Heart left ventricle (tissue), 13 donors: ENCODE data around the gene CX3CL1.

Experiments used
- POLR2A ChIP-seq, 2 donors: fragments of 450-650 bp; IDR thresholded peaks; one replicate each; pipeline ENCODE4 v1.6.1; 2017; ENCODE audit warnings: antibody characterized with exemption in 2 of 2, mild to moderate bottlenecking in 2 of 2, moderate library complexity in 2 of 2
- TF ChIP-seq, protein P1 (sequence below), 12 donors: fragments of 200-600 bp; sonication (generic) in 4 of 12; IDR thresholded peaks; one replicate each; pipeline versions ENCODE4 v1.5.0 to v1.8.0; 2018 to 2022; ENCODE audit warnings: antibody characterized with exemption in 12 of 12, mild to moderate bottlenecking in 5 of 12
- donor health status: ischemic (EF 13 %, LVEDD 7.1; RV severe dilation, severe dysfunction).
- donor health status: DM: no; HTN: yes; CAD: no.
- donor health status: DM: no; HTN: no; CAD: no.
- donor health status: ischemic (EF 25% LVEDD 6.9; RV normal size, moderate dysfunction).
- donor health status: ischemic (EF 25% LVEDD 5.7; RV mildly dilated, moderate dysfunction).
- donor health status: ischemic (EF 35%, LVEDD 5.7; RV mildly dilated, moderate dysfunction).
- donor health status: nonischemic (EF 11% LVEDD 7.7; RV severe dilation, severe dysfunction).
- donor health status: DM: yes; HTN: yes; CAD: no.
- donor health status: PGD.
- donor health status: ischemic (EF 29% LVEDD 5.4; RV normal size, mild dysfunction).
- donor health status: nonischemic (EF 23%, LVEDD 6.1; RV moderate dilation, normal function).

DNA sequence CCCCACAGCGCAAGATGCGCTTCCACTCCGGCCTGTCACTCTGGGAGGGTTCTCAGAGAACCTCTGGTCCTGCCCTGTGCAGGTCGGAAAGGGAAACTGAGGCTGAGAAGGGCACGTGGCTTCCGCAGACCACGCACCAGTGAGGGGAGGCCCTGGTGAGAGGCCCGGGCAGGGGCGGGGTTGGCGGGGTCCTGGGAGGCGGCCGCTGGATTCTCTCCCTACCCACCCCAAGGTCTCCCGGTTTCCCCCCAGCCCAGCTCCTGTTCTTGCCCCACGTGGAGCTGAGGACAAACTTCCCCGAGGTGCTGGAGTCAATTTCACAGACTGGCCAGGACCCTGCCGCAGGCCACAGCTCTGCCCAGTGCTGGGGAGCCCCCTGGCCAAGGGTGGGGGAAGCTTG lies 43.8 kb downstream of the CX3CL1 start:
- TF ChIP-seq, protein P1, sequence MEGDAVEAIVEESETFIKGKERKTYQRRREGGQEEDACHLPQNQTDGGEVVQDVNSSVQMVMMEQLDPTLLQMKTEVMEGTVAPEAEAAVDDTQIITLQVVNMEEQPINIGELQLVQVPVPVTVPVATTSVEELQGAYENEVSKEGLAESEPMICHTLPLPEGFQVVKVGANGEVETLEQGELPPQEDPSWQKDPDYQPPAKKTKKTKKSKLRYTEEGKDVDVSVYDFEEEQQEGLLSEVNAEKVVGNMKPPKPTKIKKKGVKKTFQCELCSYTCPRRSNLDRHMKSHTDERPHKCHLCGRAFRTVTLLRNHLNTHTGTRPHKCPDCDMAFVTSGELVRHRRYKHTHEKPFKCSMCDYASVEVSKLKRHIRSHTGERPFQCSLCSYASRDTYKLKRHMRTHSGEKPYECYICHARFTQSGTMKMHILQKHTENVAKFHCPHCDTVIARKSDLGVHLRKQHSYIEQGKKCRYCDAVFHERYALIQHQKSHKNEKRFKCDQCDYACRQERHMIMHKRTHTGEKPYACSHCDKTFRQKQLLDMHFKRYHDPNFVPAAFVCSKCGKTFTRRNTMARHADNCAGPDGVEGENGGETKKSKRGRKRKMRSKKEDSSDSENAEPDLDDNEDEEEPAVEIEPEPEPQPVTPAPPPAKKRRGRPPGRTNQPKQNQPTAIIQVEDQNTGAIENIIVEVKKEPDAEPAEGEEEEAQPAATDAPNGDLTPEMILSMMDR (IDR thresholded peaks at IDR 0.05) = no peak
- no peak for TF ChIP-seq POLR2A (IDR thresholded peaks at IDR 0.05)
